Right lobe of liver (tissue), 6 donors: ENCODE results near the gene SYT9. TPM values are rescaled to one million over a fixed set of nuclear protein-coding genes. Genes with fewer than 3 reads are reported as not detected.

Experiments used
- ATAC-seq, 4 donors: fragments of 200-7000 bp; cut with Tn5 transposase; one replicate each; pipeline ENCODE4 v1.9.1; 2020; ENCODE audit warnings: mild to moderate bottlenecking in 4 of 4, moderate library complexity in 4 of 4
- DNase-seq, 3 donors: peaks; one replicate each; pipeline ENCODE4 v3.0.0-alpha.2; 2020
- H3K27ac ChIP-seq, 3 donors: fragments of 200-600 bp; one replicate each; pipeline ENCODE4 v1.8.0; 2022
- H3K27me3 ChIP-seq, 2 donors: fragments of 200-600 bp; one replicate each; pipeline ENCODE4 v1.8.0; 2022
- H3K36me3 ChIP-seq, 4 donors: fragments of 200-600 bp; sonication (generic) in 1 of 4; one replicate each; pipeline versions ENCODE4 v1.5.1 to v1.8.0; 2017 to 2022; ENCODE audit warnings: control low read depth in 1 of 4
- H3K4me1 ChIP-seq, 4 donors: fragments of 200-600 bp; sonication (generic) in 1 of 4; one replicate each; pipeline versions ENCODE4 v1.5.1 to v1.8.0; 2017 to 2022; ENCODE audit warnings: control low read depth in 1 of 4
- H3K4me3 ChIP-seq, 3 donors: fragments of 200-600 bp; one replicate each; pipeline ENCODE4 v1.8.0; 2022
- H3K9me3 ChIP-seq, 4 donors: fragments of 200-600 bp; sonication (generic) in 1 of 4; one replicate each; pipeline versions ENCODE4 v1.5.1 to v1.8.0; 2017 to 2022; ENCODE audit warnings: control low read depth in 1 of 4
- CTCF ChIP-seq, 4 donors: fragments of 200-600 bp in 3 of 4; fragments of 450-650 bp in 1 of 4; IDR thresholded peaks; one replicate each; pipeline versions ENCODE4 v1.5.1 to v1.8.0; 2016 to 2022; ENCODE audit warnings: antibody characterized with exemption in 4 of 4, mild to moderate bottlenecking in 2 of 4
- POLR2A ChIP-seq: fragments of 450-650 bp; IDR thresholded peaks from one replicate; pipeline ENCODE4 v1.6.1; 2017; ENCODE audit warnings: antibody characterized with exemption, mild to moderate bottlenecking
- WGBS: methylation state at CpG from one replicate; pipeline ENCODE4 v1.1.6; 2018; ENCODE audit warnings: low coverage, low lambda C conversion rate; ENCODE audit not compliant: insufficient coverage; ENCODE audit errors: missing lambda C conversion rate; 5-methylcytosine and 5-hydroxymethylcytosine counted together
- intact Hi-C, 2 donors: fragments of 100-400 bp; cut with DNase I; formaldehyde crosslinking; loops; one replicate each; pipeline versions ENCODE4 v1.11.2 to v1.14.1; 2022
- total RNA-seq, 6 experiments: library from RNA; depleted of rRNA in 2 of 6; stranded (reverse); fragments of >200 nt in 2 of 6; fragmentation: NEBNext Ultra II Directional in 3 of 6; extraction: Animal tissue kit (Norgen Biotek cat#: 25700) in 3 of 6; gene quantifications; one replicate each; pipeline versions ENCODE4 v1.1.0 to v1.2.4, GENCODE V29; 2016 to 2023
- donor health status: DM: no; HTN: yes; CAD: no.
- donor health status: DM: no; HTN: no; CAD: no.
- donor health status: DM: no; HTN: no; CAD: no.
- donor health status: DM: no; HTN: yes; CAD: no.
- donor health status: DM: no; HTN: yes; CAD: no.

SYT9 gene
- total RNA-seq, 6 experiments from 2014 or later, result 3.0 to 12.6 (median 4.5) TPM

- ATAC-seq (no peak), DNase-seq (no peak)
- Histone ChIP-seq H3K9me3 (no peaks in the 10 kb centered on the region), H3K4me1 (no peaks in the 10 kb centered on the region), H3K27ac (no peak overlapping the region), H3K27me3 (no peaks in the 10 kb centered on the region), H3K36me3 (no peaks in the 10 kb centered on the region), H3K4me3 (no peak overlapping the region)
- intact Hi-C loops, result no loop called here
- TF ChIP-seq POLR2A (no peak), CTCF (IDR thresholded peaks at IDR 0.05) (no peak)
Measured at GRCh38 chr11:7384691-7385090, 133.0 kb downstream of the SYT9 start.

- H3K4me1 ChIP-seq, result no peaks in the 10 kb centered on the region
- DNase-seq, result no peak
- WGBS, result 90% methylated on average over 1 of the region's 1 CpG
- H3K36me3 ChIP-seq, result no peaks in the 10 kb centered on the region
- H3K27ac ChIP-seq, result no peak overlapping the region
- no peak overlapping the region for H3K4me3 ChIP-seq
- intact Hi-C loops, result no loop called here
- no peaks in the 10 kb centered on the region for H3K27me3 ChIP-seq
- no peaks in the 10 kb centered on the region for H3K9me3 ChIP-seq
- TF ChIP-seq CTCF (IDR thresholded peaks at IDR 0.05) (no peak), POLR2A (no peak)
- ATAC-seq, result peak in 2 of 4 donors; percentile 44 to 50
Measured at GRCh38 chr11:7385532-7385931, 133.8 kb downstream of the SYT9 start.

GRCh38 chr11:7413961-7414915 lies 162.5 kb downstream of the SYT9 start:
- Histone ChIP-seq H3K27me3 (no peaks in the 10 kb centered on the region), H3K9me3 (no peaks in the 10 kb centered on the region), H3K4me1 (no peaks in the 10 kb centered on the region), H3K27ac (no peak overlapping the region), H3K36me3 (no peaks in the 10 kb centered on the region), H3K4me3 (no peak overlapping the region)
- ATAC-seq, result peak; percentile 50 to 79 (median 66)
- TF ChIP-seq CTCF (IDR thresholded peaks at IDR 0.05), result no peak
- intact Hi-C loops, result no loop called here
- DNase-seq, result no peak
- 63% methylated on average over 6 of the region's 8 CpGs for WGBS

GRCh38 chr11:7414973-7415817 lies 163.5 kb downstream of the SYT9 start:
- ATAC-seq (peak in 1 of 4 donors; percentile 11), DNase-seq (no peak)
- no peaks in the 10 kb centered on the region for H3K4me1 ChIP-seq
- intact Hi-C loops, result no loop called here
- no peak for TF ChIP-seq POLR2A
- TF ChIP-seq CTCF (IDR thresholded peaks at IDR 0.05), result no peak
- H3K9me3 ChIP-seq, result no peaks in the 10 kb centered on the region
- H3K4me3 ChIP-seq, result no peak overlapping the region
- 81% methylated on average over 7 of the region's 14 CpGs for WGBS
- no peaks in the 10 kb centered on the region for H3K27me3 ChIP-seq
- no peaks in the 10 kb centered on the region for H3K36me3 ChIP-seq
- no peak overlapping the region for H3K27ac ChIP-seq
